Measurements from ENCODE around the gene PABPC1L. TPM values are rescaled to one million over a fixed set of nuclear protein-coding genes. Genes with fewer than 3 reads are reported as not detected.

The PABPC1L gene
- total RNA-seq, 1 donor from 2014 or later, result 17.1 TPM

GRCh38 chr20:44961011-44961869, 51.4 kb downstream of the PABPC1L start:
- Histone ChIP-seq H3K27me3 (ENCODE audit: control insufficient read depth, insufficient read depth, low read length) (no peaks in the 10 kb centered on the region), H3K4me3 (ENCODE audit: low read depth, low read length) (no peak overlapping the region), H3K36me3 (ENCODE audit: control insufficient read depth, insufficient read depth, low read length) (peaks cover 1% of the 10 kb centered on the region)
- FAIRE-seq (no peak), DNase-seq (ENCODE audit: low read depth) (no peak)
- no peak for TF ChIP-seq CTCF (IDR thresholded peaks at IDR 0.05; ENCODE audit: insufficient read depth, low read length, severe bottlenecking)

- FAIRE-seq (no peak), DNase-seq (ENCODE audit: low read depth) (peak; percentile 54)
- H3K4me3 ChIP-seq (ENCODE audit: low read depth, low read length), result no peak overlapping the region
- no peaks in the 10 kb centered on the region for H3K27me3 ChIP-seq (ENCODE audit: control insufficient read depth, insufficient read depth, low read length)
- H3K36me3 ChIP-seq (ENCODE audit: control insufficient read depth, insufficient read depth, low read length), result peaks cover 1% of the 10 kb centered on the region
- TF ChIP-seq CTCF (IDR thresholded peaks at IDR 0.05; ENCODE audit: insufficient read depth, low read length, severe bottlenecking), result no peak
Observed at GRCh38 chr20:44961870-44962267, 52.0 kb downstream of the PABPC1L start.

GRCh38 chr20:44962483-44962882, 52.6 kb downstream of the PABPC1L start:
- DNase-seq (ENCODE audit: low read depth), result peak; percentile 64
- no peaks in the 10 kb centered on the region for H3K27me3 ChIP-seq (ENCODE audit: control insufficient read depth, insufficient read depth, low read length)
- no peak overlapping the region for H3K4me3 ChIP-seq (ENCODE audit: low read depth, low read length)
- peaks cover 1% of the 10 kb centered on the region for H3K36me3 ChIP-seq (ENCODE audit: control insufficient read depth, insufficient read depth, low read length)
- TF ChIP-seq CTCF (IDR thresholded peaks at IDR 0.05; ENCODE audit: insufficient read depth, low read length, severe bottlenecking), result no peak
- no peak for FAIRE-seq

- no peak overlapping the region for H3K4me3 ChIP-seq (ENCODE audit: low read depth, low read length)
- no peak for FAIRE-seq
Observed at GRCh38 chr20:44963325-44964215, 53.7 kb downstream of the PABPC1L start.

GRCh38 chr20:44965651-44966029, 55.8 kb downstream of the PABPC1L start:
- peak overlapping the region; percentile 79 for H3K4me3 ChIP-seq (ENCODE audit: low read depth, low read length)
- DNase-seq (ENCODE audit: low read depth) (no peak), FAIRE-seq (no peak)
- H3K27me3 ChIP-seq (ENCODE audit: control insufficient read depth, insufficient read depth, low read length), result no peaks in the 10 kb centered on the region
- no peaks in the 10 kb centered on the region for H3K36me3 ChIP-seq (ENCODE audit: control insufficient read depth, insufficient read depth, low read length)
- no peak for TF ChIP-seq CTCF (IDR thresholded peaks at IDR 0.05; ENCODE audit: insufficient read depth, low read length, severe bottlenecking)

More at GRCh38 chr20:44963325-44964215, 53.7 kb downstream of the PABPC1L start:
- TF ChIP-seq CTCF (IDR thresholded peaks at IDR 0.05; ENCODE audit: insufficient read depth, low read length, severe bottlenecking), result no peak
- DNase-seq (ENCODE audit: low read depth), result no peak
- no peaks in the 10 kb centered on the region for H3K27me3 ChIP-seq (ENCODE audit: control insufficient read depth, insufficient read depth, low read length)
- no peaks in the 10 kb centered on the region for H3K36me3 ChIP-seq (ENCODE audit: control insufficient read depth, insufficient read depth, low read length)
